Neural cell (in vitro differentiated cells): ENCODE data around the gene MMP3.

Source experiments
- EP300 ChIP-seq: fragments of 450-650 bp; conservative IDR thresholded peaks from 2 replicates; pipeline ENCODE4 v1.6.1; 2014; ENCODE audit warnings: antibody characterized with exemption, mild to moderate bottlenecking, moderate library complexity; ENCODE audit not compliant: poor library complexity, severe bottlenecking
- EZH2 ChIP-seq: fragments of 200-600, 300-800 bp; shearing (Covaris generic), sonication (generic); IDR thresholded peaks from 2 replicates; pipeline ENCODE4 v1.6.1; 2014; ENCODE audit warnings: antibody characterized with exemption, low read length, borderline replicate concordance, mild to moderate bottlenecking; ENCODE audit not compliant: insufficient read depth, poor library complexity, severe bottlenecking
- MXI1 ChIP-seq: fragments of 450-650 bp; conservative IDR thresholded peaks from 2 replicates; pipeline ENCODE4 v1.6.1; 2014; ENCODE audit warnings: antibody characterized with exemption, mild to moderate bottlenecking; ENCODE audit not compliant: poor library complexity, severe bottlenecking
- POLR2AphosphoS5 ChIP-seq: IDR thresholded peaks from 2 replicates; pipeline ENCODE4 v1.6.1; 2012
- TAF1 ChIP-seq: IDR thresholded peaks from 2 replicates; pipeline ENCODE4 v1.6.1; 2012; ENCODE audit warnings: low read depth
- TF ChIP-seq, protein P1 (sequence below): fragments of 450-650 bp; IDR thresholded peaks from 2 replicates; pipeline ENCODE4 v1.5.1; 2014; ENCODE audit warnings: antibody characterized with exemption, mild to moderate bottlenecking, moderate library complexity; ENCODE audit not compliant: poor library complexity, severe bottlenecking

DNA sequence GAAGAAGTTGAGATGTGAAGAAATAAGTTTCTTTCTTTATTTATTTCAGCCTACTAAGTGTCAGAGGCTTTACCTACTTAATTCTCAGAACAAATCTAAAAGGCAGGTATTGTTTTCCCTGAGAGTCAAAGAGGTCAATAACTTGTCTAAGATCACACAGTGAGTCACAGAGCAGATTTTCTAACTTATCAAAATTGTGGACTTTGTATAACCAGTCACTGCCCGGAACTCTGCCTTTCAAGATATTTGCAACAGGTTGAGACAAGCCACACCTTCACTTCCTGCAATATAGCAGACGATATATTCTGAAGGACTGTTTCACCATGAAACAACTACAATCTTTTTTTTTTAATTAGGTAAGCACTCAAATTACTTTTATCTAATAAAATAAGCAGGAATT lies 10.5 kb upstream of the MMP3 start:
- TF ChIP-seq, protein P1, sequence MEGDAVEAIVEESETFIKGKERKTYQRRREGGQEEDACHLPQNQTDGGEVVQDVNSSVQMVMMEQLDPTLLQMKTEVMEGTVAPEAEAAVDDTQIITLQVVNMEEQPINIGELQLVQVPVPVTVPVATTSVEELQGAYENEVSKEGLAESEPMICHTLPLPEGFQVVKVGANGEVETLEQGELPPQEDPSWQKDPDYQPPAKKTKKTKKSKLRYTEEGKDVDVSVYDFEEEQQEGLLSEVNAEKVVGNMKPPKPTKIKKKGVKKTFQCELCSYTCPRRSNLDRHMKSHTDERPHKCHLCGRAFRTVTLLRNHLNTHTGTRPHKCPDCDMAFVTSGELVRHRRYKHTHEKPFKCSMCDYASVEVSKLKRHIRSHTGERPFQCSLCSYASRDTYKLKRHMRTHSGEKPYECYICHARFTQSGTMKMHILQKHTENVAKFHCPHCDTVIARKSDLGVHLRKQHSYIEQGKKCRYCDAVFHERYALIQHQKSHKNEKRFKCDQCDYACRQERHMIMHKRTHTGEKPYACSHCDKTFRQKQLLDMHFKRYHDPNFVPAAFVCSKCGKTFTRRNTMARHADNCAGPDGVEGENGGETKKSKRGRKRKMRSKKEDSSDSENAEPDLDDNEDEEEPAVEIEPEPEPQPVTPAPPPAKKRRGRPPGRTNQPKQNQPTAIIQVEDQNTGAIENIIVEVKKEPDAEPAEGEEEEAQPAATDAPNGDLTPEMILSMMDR, result no peak
- TF ChIP-seq TAF1, result no peak
- no peak for TF ChIP-seq POLR2AphosphoS5
- no peak for TF ChIP-seq EP300
- no peak for TF ChIP-seq EZH2
- TF ChIP-seq MXI1, result no peak
